GM18498 (cell line): ENCODE results near the gene ATP5PB.
A peak's percentile ranks its signal among the peaks of the same experiment; 100 is the strongest.

ENCODE experiments used
- ATAC-seq: cut with Tn5 transposase; IDR thresholded peaks from one replicate; pipeline ENCODE4 v1.9.1; 2021; ENCODE audit warnings: mild to moderate bottlenecking, moderate library complexity; ENCODE audit not compliant: unreplicated experiment

Gene ATP5PB

GRCh38 chr1:111446546-111446945 lies 2.7 kb upstream of the ATP5PB start:
- no peak for ATAC-seq

GRCh38 chr1:111446967-111447892 lies 2.0 kb upstream of the ATP5PB start:
- no peak for ATAC-seq

- ATAC-seq = peak; percentile 5
Measured at GRCh38 chr1:111448482-111448917, 764 bp upstream of the ATP5PB start.

- no peak for ATAC-seq
Measured at GRCh38 chr1:111449703-111450017, 396 bp downstream of the ATP5PB start.

- no peak for ATAC-seq
Measured at GRCh38 chr1:111450185-111450584, 921 bp downstream of the ATP5PB start.

GRCh38 chr1:111452581-111452980 lies 3.3 kb downstream of the ATP5PB start:
- no peak for ATAC-seq

GRCh38 chr1:111453706-111454105 lies 4.4 kb downstream of the ATP5PB start:
- ATAC-seq = no peak

GRCh38 chr1:111454859-111455641 lies 5.8 kb downstream of the ATP5PB start:
- ATAC-seq = no peak

GRCh38 chr1:111455642-111456031 lies 6.4 kb downstream of the ATP5PB start:
- ATAC-seq = no peak

- ATAC-seq = no peak
Measured at GRCh38 chr1:111461765-111462164, 12.5 kb downstream of the ATP5PB start.

- no peak for ATAC-seq
Measured at GRCh38 chr1:111462370-111463028, 13.2 kb downstream of the ATP5PB start.

GRCh38 chr1:111463029-111463683 lies 13.9 kb downstream of the ATP5PB start:
- ATAC-seq = no peak

- ATAC-seq = no peak
Measured at GRCh38 chr1:111465754-111466153, 16.5 kb downstream of the ATP5PB start.

- no peak for ATAC-seq
Measured at GRCh38 chr1:111466480-111466879, 17.2 kb downstream of the ATP5PB start.

GRCh38 chr1:111467865-111468716 lies 18.8 kb downstream of the ATP5PB start:
- ATAC-seq = no peak

GRCh38 chr1:111468717-111469100 lies 19.4 kb downstream of the ATP5PB start:
- no peak for ATAC-seq

- no peak for ATAC-seq
Measured at GRCh38 chr1:111469539-111469938, 20.3 kb downstream of the ATP5PB start.

- ATAC-seq = no peak
Measured at GRCh38 chr1:111470596-111470995, 21.3 kb downstream of the ATP5PB start.

GRCh38 chr1:111471012-111471411 lies 21.7 kb downstream of the ATP5PB start:
- peak; percentile 69 for ATAC-seq

- ATAC-seq = no peak
Measured at GRCh38 chr1:111471538-111471937, 22.3 kb downstream of the ATP5PB start.
